GM21447 (cell line): ENCODE results near the gene SND1.

Source experiments
- ATAC-seq: cut with Tn5 transposase; IDR thresholded peaks from one replicate; pipeline ENCODE4 v1.9.1; 2021; ENCODE audit not compliant: unreplicated experiment

The SND1 gene

GRCh38 chr7:128055637-128056036 lies 403.6 kb downstream of the SND1 start:
- no peak for ATAC-seq

GRCh38 chr7:128056901-128057300 lies 404.9 kb downstream of the SND1 start:
- ATAC-seq: no peak

GRCh38 chr7:128057909-128058308 lies 405.9 kb downstream of the SND1 start:
- ATAC-seq: no peak

GRCh38 chr7:128059143-128059988 lies 407.4 kb downstream of the SND1 start:
- ATAC-seq: no peak

- no peak for ATAC-seq
Measured at GRCh38 chr7:128060018-128060417, 408.0 kb downstream of the SND1 start.

- ATAC-seq: no peak
Measured at GRCh38 chr7:128063088-128063487, 411.1 kb downstream of the SND1 start.

- no peak for ATAC-seq
Measured at GRCh38 chr7:128065872-128066271, 413.9 kb downstream of the SND1 start.

GRCh38 chr7:128066395-128066794 lies 414.4 kb downstream of the SND1 start:
- no peak for ATAC-seq

- no peak for ATAC-seq
Measured at GRCh38 chr7:128066858-128067257, 414.9 kb downstream of the SND1 start.

GRCh38 chr7:128067983-128068382 lies 416.0 kb downstream of the SND1 start:
- no peak for ATAC-seq

- no peak for ATAC-seq
Measured at GRCh38 chr7:128068785-128069184, 416.8 kb downstream of the SND1 start.

- ATAC-seq: no peak
Measured at GRCh38 chr7:128069373-128070364, 417.7 kb downstream of the SND1 start.

GRCh38 chr7:128071376-128071775 lies 419.4 kb downstream of the SND1 start:
- ATAC-seq: no peak

- no peak for ATAC-seq
Measured at GRCh38 chr7:128071801-128072200, 419.8 kb downstream of the SND1 start.

GRCh38 chr7:128073671-128074310 lies 421.8 kb downstream of the SND1 start:
- ATAC-seq: no peak

GRCh38 chr7:128074336-128074735 lies 422.3 kb downstream of the SND1 start:
- no peak for ATAC-seq

- ATAC-seq: no peak
Measured at GRCh38 chr7:128074736-128075135, 422.7 kb downstream of the SND1 start.

- no peak for ATAC-seq
Measured at GRCh38 chr7:128075242-128076095, 423.5 kb downstream of the SND1 start.

GRCh38 chr7:128076196-128076795 lies 424.3 kb downstream of the SND1 start:
- ATAC-seq: no peak

GRCh38 chr7:128076796-128077271 lies 424.8 kb downstream of the SND1 start:
- no peak for ATAC-seq
